NCI-H2227 (cell line): ENCODE results near the gene NAGA.
"Not testable (repeated sequence)": the region's sequence is repeated elsewhere in the genome, so short reads cannot be mapped to it uniquely, and the experiment has no call there.

Experiments used
- DNase-seq: peaks from one replicate; lab custom pipeline; 2025; ENCODE audit not compliant: unreplicated experiment; lab: John Stamatoyannopoulos, UW

NAGA gene

DNA sequence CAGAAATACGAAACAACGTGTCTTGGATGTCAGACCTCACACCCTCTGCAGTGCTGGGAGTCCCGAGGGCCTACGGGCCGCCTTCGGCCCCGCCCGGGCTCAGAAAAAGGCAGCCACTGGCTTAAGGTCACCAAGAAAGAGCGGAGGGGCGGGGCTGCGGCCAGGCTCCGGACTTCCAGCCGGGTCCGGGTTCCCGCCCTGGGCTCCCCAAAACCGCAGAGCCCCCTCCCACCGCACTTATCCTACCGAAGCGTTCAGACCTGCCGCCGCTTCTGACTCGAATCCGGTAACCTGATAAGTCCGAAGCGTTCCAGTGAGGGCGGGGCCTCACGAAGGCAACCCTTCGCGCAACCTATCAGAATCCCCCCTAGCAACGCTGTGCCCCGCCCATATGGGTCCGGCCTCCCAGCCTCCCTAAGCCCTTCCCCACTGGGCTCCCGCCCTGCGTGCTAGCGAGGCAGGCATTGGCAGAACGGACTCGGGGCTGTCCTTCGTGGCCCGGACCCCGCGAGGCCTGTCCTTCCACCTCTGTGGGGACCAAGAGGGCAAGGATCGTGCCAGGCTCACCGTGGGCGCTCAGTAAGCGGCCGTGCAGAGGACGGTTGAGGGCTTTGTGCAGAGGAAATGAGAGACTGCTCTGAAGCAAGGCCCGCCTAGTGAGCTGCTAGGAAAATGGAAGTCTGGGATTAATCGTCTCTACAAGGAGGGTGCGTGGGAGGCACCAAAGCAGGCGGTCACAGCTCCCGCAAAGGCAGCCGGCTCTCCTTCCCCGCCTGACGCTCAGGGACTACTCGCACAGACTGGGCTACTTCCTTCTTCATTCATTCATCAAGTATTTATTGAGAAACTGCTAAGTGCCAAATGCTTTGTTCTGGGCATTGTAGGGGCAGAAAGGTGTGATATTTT is at the start of gene NAGA:
Gene NAGA (minus strand): TSS at position 296 of the 906 bp plus-strand sequence. CDS start 515 bp downstream, outside the sequence.
- peak; percentile 95 for DNase-seq

DNA sequence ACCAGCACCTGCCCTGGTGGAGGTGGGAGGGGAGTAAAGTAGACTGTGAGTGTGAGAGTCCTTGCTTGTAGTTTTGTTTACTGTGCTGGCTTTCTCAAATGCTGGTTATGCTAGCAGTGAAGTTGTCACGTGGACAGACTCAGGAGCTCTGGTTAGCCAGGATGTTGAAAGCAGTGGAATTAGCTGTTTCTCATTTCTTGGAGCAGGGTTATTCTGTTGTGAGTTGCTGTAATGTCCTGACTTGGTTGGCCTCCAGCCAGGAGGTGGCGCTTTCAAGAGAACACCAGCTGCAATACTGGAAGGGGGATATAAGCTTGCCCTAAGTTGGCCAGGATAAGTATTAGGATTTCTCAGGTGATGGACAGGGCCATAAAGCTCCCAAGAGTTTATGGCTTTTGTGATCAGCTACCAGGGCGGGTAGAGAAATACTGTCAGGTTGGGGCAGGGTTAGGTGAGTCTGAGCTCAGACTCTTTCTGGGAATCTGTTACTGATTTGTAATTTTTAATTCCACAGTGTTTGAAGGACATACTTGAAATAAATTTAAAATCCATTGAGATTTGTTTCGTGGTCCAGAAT is 46.3 kb upstream of the NAGA start:
- DNase-seq = no peak

DNA sequence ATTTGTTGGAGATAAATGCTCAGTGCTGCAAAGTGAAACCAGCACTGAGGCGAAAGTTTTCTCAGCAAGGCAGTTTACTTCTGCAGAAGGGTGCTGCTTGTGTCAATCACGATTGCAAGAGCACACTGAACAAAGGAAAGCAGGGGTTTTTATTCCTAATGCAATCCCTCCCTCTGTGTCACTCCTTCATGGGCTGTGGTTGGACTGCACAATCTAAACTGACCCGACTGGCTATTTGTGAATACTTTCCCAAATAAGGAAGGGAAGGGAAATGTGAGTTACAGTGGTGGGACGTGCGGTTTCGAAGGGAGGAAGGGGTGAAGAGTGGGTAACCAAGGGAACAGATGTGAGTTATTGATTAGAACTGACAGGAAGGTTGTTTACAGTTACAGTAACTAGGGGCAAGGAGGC is 44.8 kb upstream of the NAGA start:
- DNase-seq = not testable (repeated sequence)

DNA sequence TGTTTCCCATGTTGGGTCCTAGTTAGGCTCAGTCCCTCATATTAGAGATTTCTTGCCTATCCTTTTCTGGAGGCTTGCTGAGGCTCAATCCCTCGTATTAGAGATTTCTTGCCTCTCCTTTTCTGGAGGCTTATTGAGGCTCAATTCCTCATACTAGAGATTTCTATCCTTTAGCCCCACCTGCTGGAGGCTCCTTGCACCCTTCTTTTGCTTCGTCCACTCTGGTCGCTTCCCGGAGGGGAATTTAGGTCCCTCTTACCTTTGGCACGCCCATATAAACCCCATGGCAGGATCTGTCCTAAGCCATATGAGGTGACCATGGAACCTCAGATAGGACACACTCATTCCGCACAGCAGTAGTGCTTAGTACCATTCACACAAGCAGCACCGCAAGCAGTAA is 44.1 kb upstream of the NAGA start:
- DNase-seq = no peak

DNA sequence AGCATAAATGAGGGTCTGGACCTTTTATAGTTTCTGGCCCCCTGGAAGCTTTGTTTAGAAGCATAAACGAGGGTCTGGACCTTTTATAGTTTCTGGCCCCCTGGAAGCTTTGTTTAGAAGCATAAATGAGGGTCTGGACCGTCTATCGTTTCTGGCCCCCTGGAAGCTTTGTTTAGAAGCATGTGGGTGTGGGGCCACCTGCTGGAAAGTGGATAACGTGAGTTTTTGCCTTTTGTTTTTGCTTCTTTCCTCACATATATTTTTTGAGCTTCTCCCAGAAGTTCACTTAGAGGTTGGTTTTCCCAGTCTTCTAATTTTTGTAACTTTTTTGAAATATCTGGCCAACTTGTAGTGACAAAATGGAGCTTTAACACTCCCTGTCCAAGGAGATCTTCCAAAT is 42.2 kb upstream of the NAGA start:
- DNase-seq = not testable (repeated sequence)

DNA sequence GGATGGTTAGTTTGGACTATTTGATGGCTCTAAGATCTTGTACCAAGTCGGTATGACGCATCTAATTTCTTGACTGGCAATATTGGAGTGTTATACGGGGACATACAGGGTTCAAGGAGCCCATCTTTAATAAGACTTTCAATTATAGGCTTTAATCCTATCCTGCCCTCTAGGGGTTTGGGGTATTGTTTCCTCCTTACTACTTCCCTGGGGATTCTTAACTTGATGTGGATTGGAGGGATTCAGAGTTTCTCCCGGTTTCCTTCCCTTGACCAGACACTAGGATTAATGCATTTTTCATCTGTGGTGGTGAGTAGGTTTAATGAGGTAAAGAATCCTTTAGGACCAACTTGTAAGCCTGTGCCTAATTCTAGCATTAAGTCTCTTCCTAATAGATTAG is 41.2 kb upstream of the NAGA start:
- no peak for DNase-seq

DNA sequence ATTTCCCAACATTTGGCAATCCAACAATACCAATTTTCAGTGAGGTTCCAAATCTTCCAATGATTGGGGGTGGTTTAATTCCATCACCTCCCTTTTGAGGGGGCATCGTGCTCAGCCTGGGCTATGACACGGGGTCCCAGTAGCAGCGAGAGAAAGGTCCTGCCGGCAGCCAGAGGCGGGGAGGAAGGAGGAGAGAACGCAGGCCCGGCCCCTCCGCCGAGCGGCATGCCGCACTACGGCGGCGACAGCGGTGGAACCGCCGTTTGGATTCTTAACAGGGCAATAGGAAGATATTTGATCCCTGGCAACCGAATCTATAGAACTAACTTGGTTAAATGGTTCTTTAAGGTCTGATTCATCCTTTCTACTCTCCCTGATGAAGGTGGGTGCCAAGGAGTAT is 38.2 kb upstream of the NAGA start:
- DNase-seq = no peak

DNA sequence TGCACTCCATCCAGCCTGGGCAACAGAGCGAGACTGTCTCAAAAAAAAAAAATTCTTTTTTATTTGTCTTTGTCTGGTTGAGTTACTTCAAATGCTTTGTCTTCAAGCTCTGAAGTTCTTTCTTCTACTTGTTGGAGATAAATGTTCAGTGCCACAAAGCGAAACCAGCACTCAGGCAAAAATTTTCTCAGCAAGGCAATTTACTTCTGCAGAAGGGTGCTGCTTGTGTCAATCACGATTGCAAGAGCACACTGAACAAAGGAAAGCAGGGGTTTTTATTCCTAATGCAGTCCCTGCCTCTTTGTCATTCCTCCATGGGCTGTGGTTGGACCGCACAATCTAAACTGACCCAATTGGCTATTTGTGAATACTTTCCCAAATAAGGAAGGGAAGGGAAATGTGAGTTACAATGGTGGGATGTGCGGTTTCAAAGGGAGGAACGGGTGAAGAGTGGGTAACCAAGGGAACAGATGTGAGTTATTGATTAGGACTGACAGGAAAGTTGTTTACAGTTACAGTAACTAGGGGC is 33.8 kb upstream of the NAGA start:
- not testable (repeated sequence) for DNase-seq

DNA sequence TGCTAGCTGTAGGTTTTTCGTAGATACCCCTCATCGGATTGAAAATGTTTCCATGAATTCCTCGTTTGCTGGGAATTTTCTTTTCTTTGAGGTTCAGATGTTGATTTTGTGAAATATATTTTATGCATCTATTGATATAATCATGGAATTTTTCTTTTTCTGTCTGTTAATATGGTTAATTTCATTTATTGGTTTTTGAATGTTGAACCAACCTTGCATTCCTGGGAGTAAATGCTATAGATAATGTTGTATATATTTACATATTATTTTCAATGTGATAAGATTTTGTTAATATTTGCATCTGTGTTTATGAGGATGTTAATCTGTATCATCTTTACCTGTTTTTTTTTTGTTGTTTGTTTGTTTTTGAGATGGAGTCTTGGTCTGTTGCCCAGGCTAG is 30.6 kb upstream of the NAGA start:
- no peak for DNase-seq

DNA sequence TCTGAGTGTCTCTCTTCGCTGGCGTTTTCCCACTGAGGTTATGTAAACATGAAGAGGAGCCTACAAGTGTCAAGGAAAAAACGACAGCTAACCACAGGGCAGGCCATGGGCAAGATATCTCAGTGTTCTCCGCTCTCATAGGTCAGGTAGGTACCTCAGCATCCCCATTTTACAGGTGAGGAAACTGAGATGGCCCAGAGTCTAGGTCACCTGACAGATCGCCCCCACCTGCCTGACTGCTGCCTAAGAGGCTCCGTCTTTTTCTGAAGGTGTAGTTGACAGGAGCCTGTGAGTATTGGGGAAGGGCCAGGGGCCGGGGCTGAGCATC is 20.8 kb upstream of the NAGA start:
- DNase-seq = no peak

DNA sequence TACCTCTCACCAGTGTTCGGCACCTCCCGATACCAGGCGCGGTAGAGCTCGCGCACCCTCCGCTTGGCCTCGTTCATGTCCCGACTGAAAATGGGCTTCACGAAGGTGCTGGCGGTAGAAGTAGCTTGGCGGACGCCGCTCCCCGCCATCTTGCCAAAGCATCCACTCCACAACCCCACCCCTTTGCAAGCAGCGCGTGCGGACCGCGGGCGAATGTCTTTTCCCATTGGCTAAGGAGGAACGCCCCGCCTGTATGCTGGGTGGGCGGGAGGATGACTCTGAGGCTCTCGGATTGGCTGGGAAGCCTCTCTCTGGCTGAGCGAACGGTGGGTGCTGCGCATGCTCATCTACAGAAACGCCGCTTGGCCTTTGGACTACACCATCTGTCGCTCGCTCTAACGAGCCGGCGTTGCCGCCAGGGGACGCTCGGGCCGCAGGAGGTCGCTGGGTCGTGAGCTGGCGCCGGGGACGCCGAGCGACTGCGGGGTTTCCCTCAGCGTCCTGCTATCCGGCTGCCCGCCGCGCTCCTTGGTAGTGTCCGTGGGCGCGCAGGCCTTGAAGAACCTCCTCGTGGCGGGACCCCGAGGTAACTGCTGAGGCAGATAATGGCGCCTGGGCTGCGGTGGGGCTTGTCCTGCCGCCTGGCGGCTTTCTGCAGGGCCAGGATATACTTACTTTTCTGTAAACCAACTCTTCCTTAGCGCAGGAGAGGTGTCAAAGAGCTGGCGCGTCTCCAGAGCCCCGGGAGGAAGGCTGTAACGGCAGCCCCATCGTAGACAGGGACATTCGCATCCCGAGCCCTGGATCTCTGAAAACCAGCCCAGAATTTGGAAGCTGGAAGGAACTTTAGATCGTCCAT is 20.2 kb upstream of the NAGA start, which contains the start of gene NDUFA6:
Gene NDUFA6 (minus strand): TSS at position 177 of the 859 bp plus-strand sequence. CDS start 28 bp downstream, at position 149.
- peak; percentile 97 for DNase-seq

DNA sequence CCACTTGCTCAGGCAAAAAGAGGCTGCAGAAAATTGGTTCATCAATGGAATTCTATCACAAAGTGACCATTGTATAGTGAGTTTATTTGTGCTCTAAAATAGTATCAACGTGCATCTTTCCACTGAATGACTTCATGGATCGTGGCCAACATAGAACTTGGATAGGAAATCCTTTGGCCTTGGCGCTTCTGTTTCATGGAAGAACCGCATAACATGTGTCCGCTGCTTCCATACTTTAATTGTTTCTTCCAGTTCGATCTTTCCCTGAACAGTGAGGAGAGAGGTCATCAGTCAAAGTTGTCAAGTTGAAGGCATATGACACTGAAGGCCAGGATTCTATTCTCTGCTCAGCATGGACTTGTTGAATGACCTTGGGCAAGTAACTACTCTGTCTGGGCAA is 15.4 kb upstream of the NAGA start:
- DNase-seq = no peak

DNA sequence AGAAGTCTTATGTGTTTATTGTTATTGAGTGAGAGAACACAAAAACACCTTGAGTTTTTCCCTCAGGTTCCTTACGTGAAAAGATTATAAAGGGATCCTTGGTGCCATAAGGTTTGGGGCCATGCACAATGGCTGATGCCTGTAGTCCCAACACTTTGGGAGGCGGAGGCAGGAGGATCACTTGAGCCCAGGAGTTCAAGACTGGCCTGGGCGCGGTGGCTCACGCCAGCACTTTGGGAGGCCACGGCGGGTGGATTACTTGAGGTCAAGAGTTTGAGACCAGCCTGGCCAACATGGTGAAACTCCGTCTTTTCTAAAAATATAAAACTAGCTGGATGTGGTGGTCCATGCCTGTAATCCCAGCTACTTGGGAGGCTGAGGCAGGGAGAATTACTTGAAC is 14.3 kb upstream of the NAGA start:
- DNase-seq = no peak

DNA sequence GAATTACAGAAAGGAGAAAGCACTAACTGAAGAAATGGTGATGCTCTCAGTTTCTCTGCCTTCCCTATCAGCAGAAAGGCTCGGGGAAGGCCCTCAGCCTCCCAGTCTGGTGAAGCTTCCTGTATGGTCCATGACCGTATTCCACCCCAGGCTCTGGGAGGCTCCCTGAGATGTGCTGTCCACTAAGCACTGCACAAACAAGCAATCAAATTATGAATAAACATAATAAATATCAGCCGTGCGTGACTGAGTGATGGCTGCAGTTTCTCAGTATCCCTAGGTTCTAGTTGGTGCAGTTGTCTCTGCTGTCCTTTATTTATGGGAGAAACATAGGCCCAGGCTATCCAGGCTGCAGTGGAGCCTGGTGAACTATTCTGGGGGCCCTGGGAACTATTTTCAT is 12.5 kb upstream of the NAGA start:
- DNase-seq = no peak

DNA sequence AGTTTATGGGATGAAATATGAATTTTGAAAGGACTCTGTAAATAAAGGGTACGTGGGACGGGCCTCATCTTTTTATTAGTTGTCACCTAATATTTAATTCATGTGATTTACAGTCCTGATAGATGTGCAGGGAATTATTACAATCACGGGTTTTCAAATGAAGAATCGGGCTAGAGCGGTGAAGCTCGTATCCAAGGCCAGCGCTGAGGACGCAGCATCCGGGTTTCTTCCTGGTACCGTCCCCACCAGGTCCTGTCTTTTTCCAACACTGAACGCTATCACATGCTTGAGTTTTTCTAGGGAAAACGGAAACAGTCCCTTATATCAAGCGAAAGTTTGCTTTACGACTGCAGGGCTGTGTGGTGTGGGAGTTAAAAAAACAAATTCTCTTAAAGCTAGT is 9.7 kb upstream of the NAGA start:
- DNase-seq = peak; percentile 21

DNA sequence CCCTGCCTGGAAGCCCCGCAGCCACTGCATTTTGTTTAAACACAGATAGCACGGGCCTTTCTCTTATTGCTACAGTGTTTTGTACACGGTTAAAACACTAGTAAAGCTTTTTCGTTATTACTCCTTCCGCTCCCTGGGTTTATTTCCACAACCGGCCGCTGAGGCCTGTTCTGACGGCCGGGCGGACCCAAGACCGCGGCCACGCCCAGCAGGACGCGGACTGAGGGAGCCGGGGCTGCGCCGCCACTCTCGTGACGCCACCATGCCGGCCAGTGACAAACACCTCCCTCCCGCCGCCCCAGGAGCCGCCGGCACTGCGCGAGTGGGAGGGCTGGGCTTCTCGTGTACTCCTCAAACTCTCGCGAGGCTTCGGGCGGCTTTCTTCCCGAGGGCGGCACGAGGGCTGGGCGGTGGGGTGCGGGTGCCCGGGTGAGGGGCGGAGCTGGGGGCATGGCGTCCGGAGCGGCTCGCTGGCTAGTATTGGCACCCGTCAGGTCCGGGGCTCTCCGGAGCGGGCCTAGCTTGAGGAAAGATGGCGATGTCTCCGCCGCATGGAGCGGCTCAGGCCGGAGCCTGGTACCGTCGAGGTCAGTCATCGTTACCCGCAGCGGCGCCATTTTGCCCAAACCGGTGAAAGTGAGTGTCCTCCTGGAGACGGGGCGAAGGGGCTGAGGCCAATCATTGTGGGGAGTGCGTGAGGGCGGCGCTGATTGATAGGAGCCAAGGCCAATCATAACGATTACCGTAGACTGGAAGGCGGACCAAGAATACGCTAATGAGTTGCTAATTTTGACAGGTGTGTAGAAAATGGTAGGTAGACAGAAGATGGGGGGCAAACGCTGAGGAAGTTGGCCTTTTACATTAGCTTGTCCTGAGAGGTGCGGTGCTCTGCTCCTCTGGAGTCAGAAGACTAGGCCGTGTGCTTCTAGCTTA is 9.0 kb upstream of the NAGA start, which contains the start of gene SMDT1:
Gene SMDT1 (plus strand): TSS at position 382 of the 933 bp plus-strand sequence. CDS start 69 bp downstream, at position 451.
- peak; percentile 97 for DNase-seq

DNA sequence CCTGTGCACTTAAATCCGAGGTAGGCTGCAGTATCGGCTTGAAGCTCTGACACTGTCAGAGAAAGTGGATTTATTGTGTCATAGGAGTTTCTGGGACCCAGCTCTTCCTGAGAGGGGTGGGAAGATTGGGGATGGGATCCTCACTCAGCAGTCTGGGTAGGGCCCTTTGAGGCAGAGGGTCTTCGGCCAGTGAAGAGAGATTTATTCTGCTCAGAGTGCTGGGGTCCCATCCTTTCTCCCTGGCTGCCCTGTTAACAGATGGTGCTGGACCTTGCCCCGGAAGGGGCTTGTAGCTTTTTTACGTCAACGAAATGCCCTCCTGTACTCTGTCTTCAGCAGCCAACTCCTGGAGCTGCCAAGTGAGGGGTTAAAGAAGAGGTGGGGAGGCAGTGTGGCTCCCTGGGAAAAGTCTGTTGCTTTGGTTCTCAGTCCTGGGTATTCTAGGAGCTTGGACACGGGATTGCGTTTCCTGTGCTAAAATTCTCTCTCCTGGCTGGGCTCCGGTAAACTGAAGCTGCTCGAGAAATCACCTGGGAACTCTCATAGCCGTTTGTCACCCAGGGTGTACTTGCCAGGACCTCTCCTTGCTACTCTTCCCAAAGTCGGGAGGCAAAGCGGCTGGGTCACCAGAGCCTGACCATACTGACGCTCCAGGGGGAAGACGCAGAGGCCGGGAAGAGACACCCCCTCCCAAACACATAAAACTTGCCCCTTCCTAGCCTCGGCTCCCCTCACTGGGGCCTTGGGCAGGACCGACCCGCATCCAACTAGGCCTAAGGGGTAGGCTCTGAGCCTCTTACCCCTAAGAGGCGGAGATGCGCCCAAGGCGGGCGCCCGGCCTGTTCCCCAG is 8.1 kb upstream of the NAGA start:
- no peak for DNase-seq

DNA sequence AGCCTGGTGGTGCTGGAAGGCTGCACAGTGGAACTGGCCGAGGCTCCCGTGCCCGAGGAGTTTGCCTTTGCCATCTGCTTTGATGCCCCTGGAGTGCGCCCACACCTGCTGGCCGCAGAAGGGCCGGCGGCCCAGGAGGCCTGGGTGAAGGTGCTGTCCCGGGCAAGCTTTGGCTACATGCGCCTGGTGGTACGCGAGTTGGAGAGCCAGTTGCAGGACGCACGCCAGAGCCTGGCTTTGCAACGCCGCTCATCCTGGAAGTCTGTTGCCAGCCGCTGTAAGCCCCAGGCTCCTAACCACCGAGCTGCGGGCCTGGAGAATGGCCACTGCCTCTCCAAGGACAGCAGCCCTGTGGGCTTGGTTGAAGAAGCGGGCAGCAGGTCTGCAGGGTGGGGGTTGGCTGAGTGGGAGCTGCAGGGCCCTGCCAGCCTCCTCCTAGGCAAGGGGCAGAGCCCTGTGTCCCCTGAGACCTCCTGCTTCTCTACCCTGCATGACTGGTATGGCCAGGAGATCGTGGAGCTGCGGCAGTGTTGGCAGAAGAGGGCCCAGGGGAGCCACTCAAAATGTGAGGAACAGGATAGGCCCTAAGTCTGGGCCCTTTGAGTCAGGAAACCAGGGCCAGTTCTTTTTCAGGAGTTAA is 7.0 kb upstream of the NAGA start:
- DNase-seq = no peak
